Measurements from ENCODE around the gene FBXL2.
"Not testable (repeated sequence)": the region's sequence is repeated elsewhere in the genome, so short reads cannot be mapped to it uniquely, and the experiment has no call there.

The FBXL2 gene

GRCh38 chr3:33426630-33427317, 149.5 kb downstream of the FBXL2 start:
- DNase-seq (ENCODE audit: low read depth in 4 of 4, low spot score in 1 of 4), result no peak

GRCh38 chr3:33428734-33429133, 151.5 kb downstream of the FBXL2 start:
- DNase-seq (ENCODE audit: low read depth in 4 of 4, low spot score in 1 of 4), result no peak

GRCh38 chr3:33429306-33429705, 152.1 kb downstream of the FBXL2 start:
- DNase-seq (ENCODE audit: low read depth in 4 of 4, low spot score in 1 of 4), result not testable (repeated sequence)

GRCh38 chr3:33430061-33430460, 152.8 kb downstream of the FBXL2 start:
- DNase-seq (ENCODE audit: low read depth in 4 of 4, low spot score in 1 of 4), result no peak

GRCh38 chr3:33430571-33430970, 153.3 kb downstream of the FBXL2 start:
- DNase-seq (ENCODE audit: low read depth in 4 of 4, low spot score in 1 of 4), result no peak

- DNase-seq (ENCODE audit: low read depth in 4 of 4, low spot score in 1 of 4), result no peak
Observed at GRCh38 chr3:33433843-33434242, 156.6 kb downstream of the FBXL2 start.
